ENCODE results near the gene ACSF2. TPM values are rescaled to one million over a fixed set of nuclear protein-coding genes. Genes with fewer than 3 reads are reported as not detected.

The ACSF2 gene
- total and polyA plus RNA-seq, 2 of the 13 experiments (the other 11 are each of a cell fraction or from before 2014, with no cell fraction given): 87.3 to 109 TPM

- Histone ChIP-seq H3K4me1 (ENCODE audit: insufficient read depth, low read length) (peaks cover 14% of the 10 kb centered on the region), H3K9ac (ENCODE audit: insufficient read depth, low read depth, low read length) (no peak overlapping the region), H4K20me1 (ENCODE audit: insufficient read depth, low read length) (no peaks in the 10 kb centered on the region), H3K36me3 (replicated peaks in 1 of 2; ENCODE audit: control insufficient read depth in 1 of 2, insufficient read depth in 2 of 2, low read length in 2 of 2) (no peaks in the 10 kb centered on the region), H3K79me2 (ENCODE audit: insufficient read depth, low read length) (no peaks in the 10 kb centered on the region), H3K4me3 (replicated peaks in 1 of 3; ENCODE audit: insufficient read depth in 1 of 3, low read depth in 2 of 3, low read length in 3 of 3) (no peak overlapping the region), H3K9me3 (ENCODE audit: low read length) (no peaks in the 10 kb centered on the region), H3K27me3 (ENCODE audit: control insufficient read depth in 1 of 2, insufficient read depth in 2 of 2, low read length in 2 of 2) (no peaks in the 10 kb centered on the region; a peak in 4 of 5 replicates), H2AFZ (ENCODE audit: low read length) (no peak overlapping the region), H3K4me2 (ENCODE audit: low read depth, low read length) (no peak overlapping the region), H3K27ac (ENCODE audit: extremely low read length, insufficient read depth, low read length) (no peak overlapping the region)
- intact Hi-C loops (cut with micrococcal nuclease; ENCODE audit: unreplicated experiment): no loop called here
- ChIA-PET CTCF (ENCODE audit: low intra/inter-chr PET ratio, low total read pairs) (no interaction called here), POLR2A (no interaction called here)
- BruUV-seq (replicated peaks): no TSS peak
- TF ChIP-seq ZNF263 (CRISPR knock-in tag; IDR thresholded peaks at IDR 0.05) (peak; percentile 33; the same call in 1 of the 2 replicates), TEAD2 (CRISPR knock-in tag; IDR thresholded peaks at IDR 0.05) (no peak), ZNF253 (CRISPR knock-in tag; IDR thresholded peaks at IDR 0.05; ENCODE audit: borderline replicate concordance) (no peak), ZFP62 (CRISPR knock-in tag; IDR thresholded peaks at IDR 0.05) (no peak), ZNF629 (CRISPR knock-in tag; conservative IDR thresholded peaks at IDR 0.05) (peak; percentile 91), HOXA7 (CRISPR knock-in tag; IDR thresholded peaks at IDR 0.05) (no peak), ZNF24 (IDR thresholded peaks at IDR 0.05) (no peak), CTCF (CRISPR knock-in tag; IDR thresholded peaks at IDR 0.05) (no peak), ZMYM3 (CRISPR knock-in tag; IDR thresholded peaks at IDR 0.05) (0 out of 2 replicates have a peak, but pooled peaks have one; percentile 29), ZNF530 (CRISPR knock-in tag; IDR thresholded peaks at IDR 0.05; ENCODE audit: low read depth) (no peak)
- FAIRE-seq: no peak
- DNase-seq (ENCODE audit: low spot score): no peak
- no peak; the same call in 2 of the 3 replicates for ATAC-seq
- 22% methylated on average over 7 of the region's 7 CpGs for WGBS (ENCODE audit: low lambda C conversion rate)
- in situ Hi-C loops (cut with HindIII; ENCODE audit: extremely low pct_ligation_motif_present, low pct_unique_long_range_greater_than_20kb): no loop called here
Observed at GRCh38 chr17:50498021-50498874, 72.2 kb downstream of the ACSF2 start.

Measured in HepG2 (cell line).